B cell (primary cell): Measurements from ENCODE around the gene ZNF518B.

Experiments used
- EZH2 ChIP-seq: IDR thresholded peaks from 2 replicates; pipeline ENCODE4 v1.6.1; 2012; ENCODE audit warnings: borderline replicate concordance, low read depth, mild to moderate bottlenecking, moderate library complexity, low read length; ENCODE audit not compliant: insufficient read depth, poor library complexity, severe bottlenecking
- TF ChIP-seq, protein P1 (sequence below): fragments of 200-600 bp; IDR thresholded peaks from one replicate; pipeline ENCODE4 v1.8.0; 2022; ENCODE audit warnings: antibody characterized with exemption, mild to moderate bottlenecking

DNA sequence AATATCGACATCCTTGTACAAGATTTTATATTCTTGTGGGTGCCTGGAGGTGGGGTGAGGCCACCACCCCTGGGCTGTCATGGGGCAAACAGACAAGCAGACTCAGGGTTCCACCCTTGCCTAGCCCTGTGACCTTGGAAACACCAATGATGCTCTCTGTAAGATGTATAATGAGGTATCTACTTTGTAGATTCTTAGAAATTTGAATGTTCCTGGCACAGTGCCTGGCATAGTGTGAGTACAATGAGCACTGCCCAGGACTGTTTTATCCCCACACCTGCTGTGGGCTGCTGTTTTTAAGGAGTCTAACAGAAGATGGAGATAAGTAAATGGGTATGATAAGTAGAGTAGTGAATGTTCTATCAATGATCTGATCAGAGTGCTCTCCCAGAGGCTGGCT, 3.1 kb downstream of the ZNF518B start:
- TF ChIP-seq, protein P1, sequence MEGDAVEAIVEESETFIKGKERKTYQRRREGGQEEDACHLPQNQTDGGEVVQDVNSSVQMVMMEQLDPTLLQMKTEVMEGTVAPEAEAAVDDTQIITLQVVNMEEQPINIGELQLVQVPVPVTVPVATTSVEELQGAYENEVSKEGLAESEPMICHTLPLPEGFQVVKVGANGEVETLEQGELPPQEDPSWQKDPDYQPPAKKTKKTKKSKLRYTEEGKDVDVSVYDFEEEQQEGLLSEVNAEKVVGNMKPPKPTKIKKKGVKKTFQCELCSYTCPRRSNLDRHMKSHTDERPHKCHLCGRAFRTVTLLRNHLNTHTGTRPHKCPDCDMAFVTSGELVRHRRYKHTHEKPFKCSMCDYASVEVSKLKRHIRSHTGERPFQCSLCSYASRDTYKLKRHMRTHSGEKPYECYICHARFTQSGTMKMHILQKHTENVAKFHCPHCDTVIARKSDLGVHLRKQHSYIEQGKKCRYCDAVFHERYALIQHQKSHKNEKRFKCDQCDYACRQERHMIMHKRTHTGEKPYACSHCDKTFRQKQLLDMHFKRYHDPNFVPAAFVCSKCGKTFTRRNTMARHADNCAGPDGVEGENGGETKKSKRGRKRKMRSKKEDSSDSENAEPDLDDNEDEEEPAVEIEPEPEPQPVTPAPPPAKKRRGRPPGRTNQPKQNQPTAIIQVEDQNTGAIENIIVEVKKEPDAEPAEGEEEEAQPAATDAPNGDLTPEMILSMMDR: no peak
- TF ChIP-seq EZH2: no peak
